Effector memory CD4-positive, alpha-beta T cell (primary cell): ENCODE data around the gene WDPCP.
"Not testable (repeated sequence)": the region's sequence is repeated elsewhere in the genome, so short reads cannot be mapped to it uniquely, and the experiment has no call there.

Experiments
- DNase-seq, 3 donors: peaks; one replicate each; pipeline ENCODE4 v3.0.0-alpha.2; 2020
- H3K27ac ChIP-seq: 2 replicates; pipeline ENCODE4 v1.7.0; 2013; ENCODE audit warnings: mild to moderate bottlenecking, low read length, moderate library complexity; ENCODE audit not compliant: insufficient read depth, poor library complexity, severe bottlenecking
- H3K27me3 ChIP-seq: replicated peaks from 2 replicates; pipeline ENCODE4 v1.7.0; 2013; ENCODE audit warnings: mild to moderate bottlenecking, low read length; ENCODE audit not compliant: insufficient read depth, control insufficient read depth, poor library complexity, severe bottlenecking
- H3K36me3 ChIP-seq: 2 replicates; pipeline ENCODE4 v1.7.0; 2013; ENCODE audit warnings: mild to moderate bottlenecking, low read length, moderate library complexity; ENCODE audit not compliant: control insufficient read depth, insufficient read depth
- H3K4me1 ChIP-seq: 2 replicates; pipeline ENCODE4 v1.7.0; 2013; ENCODE audit warnings: low read length, mild to moderate bottlenecking; ENCODE audit not compliant: control insufficient read depth, insufficient read depth, poor library complexity, severe bottlenecking
- H3K4me3 ChIP-seq: 2 replicates; pipeline ENCODE4 v1.7.0; 2013; ENCODE audit warnings: low read length, low read depth, mild to moderate bottlenecking; ENCODE audit not compliant: insufficient read depth, poor library complexity, severe bottlenecking
- H3K9me3 ChIP-seq: 2 replicates; pipeline ENCODE4 v1.7.0; 2013; ENCODE audit warnings: mild to moderate bottlenecking, low read length, moderate library complexity; ENCODE audit not compliant: control insufficient read depth

WDPCP gene

DNA sequence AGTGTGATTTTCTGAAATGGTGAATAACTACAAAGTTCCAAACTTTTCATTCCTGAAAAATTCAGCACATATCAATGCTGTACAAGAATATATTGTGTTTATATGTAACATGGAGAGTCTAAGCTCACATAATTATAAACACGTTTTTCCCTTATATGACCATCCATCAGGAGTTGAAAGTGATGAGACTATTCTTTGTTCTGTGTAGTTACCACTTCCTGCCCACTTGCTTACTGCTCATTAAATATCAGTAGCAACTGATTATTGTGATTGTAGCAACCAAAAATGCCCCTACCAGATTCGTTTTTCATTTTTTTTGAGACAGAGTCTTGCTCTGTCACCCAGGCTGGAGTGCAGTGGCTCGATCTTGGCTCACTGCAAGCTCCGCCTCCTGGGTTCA lies 506.9 kb downstream of the WDPCP start:
- Histone ChIP-seq H3K36me3 (no peaks in the 10 kb centered on the region), H3K9me3 (no peaks in the 10 kb centered on the region), H3K27me3 (no peaks in the 10 kb centered on the region), H3K4me3 (no peak overlapping the region), H3K4me1 (no peaks in the 10 kb centered on the region), H3K27ac (no peak overlapping the region)
- DNase-seq: no peak

GRCh38 chr2:63078852-63079606 lies 509.2 kb downstream of the WDPCP start:
- Histone ChIP-seq H3K27ac (no peak overlapping the region), H3K27me3 (no peaks in the 10 kb centered on the region), H3K4me1 (no peaks in the 10 kb centered on the region), H3K9me3 (no peaks in the 10 kb centered on the region), H3K36me3 (no peaks in the 10 kb centered on the region), H3K4me3 (no peak overlapping the region)
- DNase-seq: no peak

DNA sequence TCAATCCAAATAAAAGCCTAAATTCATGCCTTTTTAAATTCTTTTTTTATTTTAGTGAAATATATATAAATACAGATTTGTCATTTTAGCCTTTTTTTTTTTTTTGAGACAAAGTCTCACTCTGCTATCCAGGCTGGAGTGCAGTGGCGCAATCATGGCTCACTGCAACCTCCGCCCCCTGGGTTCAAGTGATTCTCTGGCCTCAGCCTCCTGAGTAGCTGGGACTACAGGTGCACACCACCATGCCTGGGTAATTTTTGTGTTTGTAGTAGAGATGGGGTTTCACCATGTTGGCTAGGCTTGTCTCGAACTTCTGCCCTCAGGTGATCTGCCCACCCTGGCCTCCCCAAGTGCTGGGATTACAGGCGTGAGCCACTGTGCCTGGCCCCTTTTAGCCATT lies 513.9 kb downstream of the WDPCP start:
- H3K4me1 ChIP-seq, H3K4me3 ChIP-seq, DNase-seq, H3K27me3 ChIP-seq, H3K9me3 ChIP-seq, H3K27ac ChIP-seq, H3K36me3 ChIP-seq: not testable (repeated sequence)

- Histone ChIP-seq H3K36me3 (no peaks in the 10 kb centered on the region), H3K27ac (no peak overlapping the region), H3K27me3 (no peaks in the 10 kb centered on the region), H3K9me3 (no peaks in the 10 kb centered on the region), H3K4me1 (no peaks in the 10 kb centered on the region), H3K4me3 (no peak overlapping the region)
- DNase-seq: no peak
Measured at GRCh38 chr2:63073994-63074393, 514.3 kb downstream of the WDPCP start.

DNA sequence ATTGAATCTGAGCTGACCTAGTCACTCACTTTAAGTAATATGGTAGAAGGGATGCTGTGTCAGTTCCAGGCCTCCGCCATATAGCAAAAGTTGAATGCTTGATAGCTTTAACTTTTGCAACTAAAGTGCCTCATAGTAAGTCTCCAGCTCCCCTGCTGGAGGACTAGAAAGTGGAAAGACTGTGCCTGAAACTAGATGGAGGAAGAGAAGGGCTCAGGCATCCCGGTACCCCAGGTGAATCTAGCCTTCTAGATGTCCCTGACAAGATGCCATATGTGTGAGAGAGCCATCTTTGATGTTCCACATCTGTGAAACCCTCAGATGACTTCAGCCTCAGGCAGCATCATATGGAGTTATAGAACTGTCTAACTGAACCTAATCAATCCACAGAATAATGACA lies 516.6 kb downstream of the WDPCP start:
- no peak overlapping the region for H3K27ac ChIP-seq
- H3K4me1 ChIP-seq: no peaks in the 10 kb centered on the region
- H3K9me3 ChIP-seq: no peaks in the 10 kb centered on the region
- no peak for DNase-seq
- H3K36me3 ChIP-seq: no peaks in the 10 kb centered on the region
- no peaks in the 10 kb centered on the region for H3K27me3 ChIP-seq
- H3K4me3 ChIP-seq: no peak overlapping the region
